Stimulated activated CD8-positive, alpha-beta memory T cell treated with anti-CD3 and anti-CD28 coated beads, Interleukin-12 subunit alpha, Interleukin-12 subunit beta, amount 100 ng/mL, for 4 hours (primary cell): Measurements from ENCODE around the gene PPARG.
"Not testable (repeated sequence)": the region's sequence is repeated elsewhere in the genome, so short reads cannot be mapped to it uniquely, and the experiment has no call there.

Experiments used
- DNase-seq: peaks from one replicate; pipeline ENCODE4 v3.0.0-alpha.2; 2020; ENCODE audit warnings: low read depth

The PPARG gene

GRCh38 chr3:12288182-12289129 lies at the start of gene PPARG:
TSS of gene PPARG (plus strand) at chr3:12289070. CDS start at chr3:12379712, 90,642 bp downstream.
- DNase-seq: no peak

- DNase-seq: no peak
Observed at GRCh38 chr3:12239301-12239700, 49.6 kb upstream of the PPARG start.

- no peak for DNase-seq
Observed at GRCh38 chr3:12242772-12243171, 46.1 kb upstream of the PPARG start.

GRCh38 chr3:12246497-12247163 lies 42.2 kb upstream of the PPARG start:
- DNase-seq: no peak

GRCh38 chr3:12247411-12247810 lies 41.5 kb upstream of the PPARG start:
- DNase-seq: no peak

- DNase-seq: no peak
Observed at GRCh38 chr3:12249519-12249918, 39.4 kb upstream of the PPARG start.

- DNase-seq: no peak
Observed at GRCh38 chr3:12252889-12253288, 36.0 kb upstream of the PPARG start.

- DNase-seq: no peak
Observed at GRCh38 chr3:12253516-12254343, 35.1 kb upstream of the PPARG start.

- no peak for DNase-seq
Observed at GRCh38 chr3:12255393-12255792, 33.5 kb upstream of the PPARG start.

GRCh38 chr3:12258911-12259310 lies 30.0 kb upstream of the PPARG start:
- no peak for DNase-seq

- DNase-seq: not testable (repeated sequence)
Observed at GRCh38 chr3:12262173-12262572, 26.7 kb upstream of the PPARG start.

- no peak for DNase-seq
Observed at GRCh38 chr3:12265508-12265907, 23.4 kb upstream of the PPARG start.

GRCh38 chr3:12266038-12266437 lies 22.8 kb upstream of the PPARG start:
- DNase-seq: no peak

- DNase-seq: no peak
Observed at GRCh38 chr3:12267376-12268030, 21.4 kb upstream of the PPARG start.

- DNase-seq: no peak
Observed at GRCh38 chr3:12268049-12268735, 20.7 kb upstream of the PPARG start.

GRCh38 chr3:12270976-12271375 lies 17.9 kb upstream of the PPARG start:
- no peak for DNase-seq

- no peak for DNase-seq
Observed at GRCh38 chr3:12273045-12273695, 15.7 kb upstream of the PPARG start.

- no peak for DNase-seq
Observed at GRCh38 chr3:12275974-12276650, 12.8 kb upstream of the PPARG start.

- DNase-seq: not testable (repeated sequence)
Observed at GRCh38 chr3:12276827-12277226, 12.0 kb upstream of the PPARG start.

- no peak for DNase-seq
Observed at GRCh38 chr3:12278566-12278965, 10.3 kb upstream of the PPARG start.
